C4-2B (cell line): ENCODE measurements around the gene TGFB3.

Source experiments
- ZFX ChIP-seq: fragments of 450-650 bp; IDR thresholded peaks from 2 replicates; pipeline ENCODE4 v1.6.1; 2017
- TF ChIP-seq, protein P1 (sequence below): fragments of 450-650 bp; conservative IDR thresholded peaks from 2 replicates; pipeline ENCODE4 v1.5.1; 2017; ENCODE audit warnings: mild to moderate bottlenecking

DNA sequence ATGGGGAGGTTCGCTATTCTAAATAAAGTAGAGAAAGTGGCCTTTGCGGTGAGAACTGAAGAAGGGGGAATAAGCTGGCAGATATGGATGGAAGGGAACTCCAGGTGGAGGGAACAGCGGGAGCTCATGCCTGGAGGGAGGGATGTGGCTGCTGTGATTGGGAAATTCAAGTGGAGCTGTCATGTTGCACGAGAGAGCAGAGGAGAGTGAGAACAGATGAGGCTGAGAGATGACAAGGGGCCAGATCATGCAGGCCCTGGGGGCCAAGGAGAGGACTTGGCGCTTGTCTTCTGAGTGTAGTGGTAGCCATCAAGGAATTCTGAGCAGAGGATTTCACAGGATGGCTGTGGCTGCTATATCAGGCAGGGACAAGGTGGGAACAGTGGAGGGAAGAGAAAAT lies 35.0 kb downstream of the TGFB3 start:
- TF ChIP-seq, protein P1, sequence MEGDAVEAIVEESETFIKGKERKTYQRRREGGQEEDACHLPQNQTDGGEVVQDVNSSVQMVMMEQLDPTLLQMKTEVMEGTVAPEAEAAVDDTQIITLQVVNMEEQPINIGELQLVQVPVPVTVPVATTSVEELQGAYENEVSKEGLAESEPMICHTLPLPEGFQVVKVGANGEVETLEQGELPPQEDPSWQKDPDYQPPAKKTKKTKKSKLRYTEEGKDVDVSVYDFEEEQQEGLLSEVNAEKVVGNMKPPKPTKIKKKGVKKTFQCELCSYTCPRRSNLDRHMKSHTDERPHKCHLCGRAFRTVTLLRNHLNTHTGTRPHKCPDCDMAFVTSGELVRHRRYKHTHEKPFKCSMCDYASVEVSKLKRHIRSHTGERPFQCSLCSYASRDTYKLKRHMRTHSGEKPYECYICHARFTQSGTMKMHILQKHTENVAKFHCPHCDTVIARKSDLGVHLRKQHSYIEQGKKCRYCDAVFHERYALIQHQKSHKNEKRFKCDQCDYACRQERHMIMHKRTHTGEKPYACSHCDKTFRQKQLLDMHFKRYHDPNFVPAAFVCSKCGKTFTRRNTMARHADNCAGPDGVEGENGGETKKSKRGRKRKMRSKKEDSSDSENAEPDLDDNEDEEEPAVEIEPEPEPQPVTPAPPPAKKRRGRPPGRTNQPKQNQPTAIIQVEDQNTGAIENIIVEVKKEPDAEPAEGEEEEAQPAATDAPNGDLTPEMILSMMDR = no peak
- TF ChIP-seq ZFX = no peak
